ENCODE measurements around the gene TES. TPM values are rescaled to one million over a fixed set of nuclear protein-coding genes. Genes with fewer than 3 reads are reported as not detected.

Gene TES
- polyA plus RNA-seq (142 to 187 TPM (median 173 TPM) in 3 replicates), polyA minus RNA-seq (78.7 to 141 TPM (median 137 TPM) in 3 replicates)
- 123 TPM for polyA plus RNA-seq (2011; ENCODE audit: low read depth)
- 103 and 173 TPM in 2 replicates for polyA plus RNA-seq (2011; cell fraction: cytosol; rRNA removed)
- 185 and 224 TPM in 2 replicates for polyA plus RNA-seq (2011; cell fraction: nucleus; rRNA removed)
- polyA plus RNA-seq (2012; ENCODE audit: low replicate concordance): 78.6 and 92.7 TPM in 2 replicates
- 104 TPM for polyA minus RNA-seq (2011; cell fraction: cytosol; rRNA and poly(A)+ RNA removed)
- polyA minus RNA-seq (2011; cell fraction: nucleus; rRNA and poly(A)+ RNA removed): 112 and 181 TPM in 2 replicates

GRCh38 chr7:116210345-116211005 is at the start of gene TES:
TES (plus strand) TSS chr7:116210539; CDS start chr7:116210708, 169 bp downstream.
- Histone ChIP-seq H4K20me1 (ENCODE audit: control insufficient read depth, extremely low read depth, insufficient read depth, low read length) (peaks cover 7% of the 10 kb centered on the region), H3K4me1 (ENCODE audit: control insufficient read depth, extremely low read depth, insufficient read depth, low read length) (peaks cover 25% of the 10 kb centered on the region), H3K4me2 (ENCODE audit: control insufficient read depth, extremely low read depth, insufficient read depth, low read depth, low read length) (peak within 1 kb of the TSS; percentile 86), H3K9ac (ENCODE audit: control insufficient read depth, extremely low read depth, insufficient read depth, low read length) (peak within 1 kb of the TSS; percentile 94), H3K27me3 (ENCODE audit: control insufficient read depth, extremely low read depth, insufficient read depth, low read length) (no peaks in the 10 kb centered on the region), H3K4me3 (ENCODE audit: control insufficient read depth in 2 of 3, extremely low read depth in 1 of 3, insufficient read depth in 2 of 3, low read depth in 1 of 3, low read length in 3 of 3) (peak within 1 kb of the TSS; percentile 70 to 95 (median 85)), H3K79me2 (ENCODE audit: control insufficient read depth, insufficient read depth, low read length) (peaks cover 47% of the 10 kb centered on the region), H3K9me1 (ENCODE audit: control insufficient read depth, extremely low read depth, insufficient read depth, low read length) (no peaks in the 10 kb centered on the region), H3K9me3 (ENCODE audit: control insufficient read depth, low read depth, low read length) (no peaks in the 10 kb centered on the region), H2AFZ (ENCODE audit: control insufficient read depth, low read length) (peak within 1 kb of the TSS; percentile 72), H3K27ac (ENCODE audit: control insufficient read depth, insufficient read depth, low read length) (peak within 1 kb of the TSS; percentile 96), H3K36me3 (ENCODE audit: control insufficient read depth in 2 of 2, extremely low read depth in 1 of 2, insufficient read depth in 2 of 2, low read length in 2 of 2) (peaks cover 0 to 3% of the 10 kb centered on the region in 2 experiments)
- FAIRE-seq (no peak), DNase-seq (ENCODE audit: low read depth, low spot score) (no peak)
- dilution Hi-C loops (cut with MboI; ENCODE audit: extremely low pct_ligation_motif_present, low sequenced_read_pairs): no loop called here
- TF ChIP-seq CTCF (optimal IDR thresholded peaks at IDR 0.05 in 1 of 3, IDR thresholded peaks at IDR 0.05 in 1 of 3, conservative IDR thresholded peaks at IDR 0.05 in 1 of 3; ENCODE audit: extremely low read depth in 1 of 3, insufficient read depth in 2 of 3, low read length in 3 of 3): no peak
- no peak for TF ChIP-seq EZH2 (IDR thresholded peaks at IDR 0.05; ENCODE audit: low read length)

- H3K9ac ChIP-seq (ENCODE audit: control insufficient read depth, extremely low read depth, insufficient read depth, low read length): no peak overlapping the region
- H2AFZ ChIP-seq (ENCODE audit: control insufficient read depth, low read length): peak overlapping the region; percentile 38
- H3K4me3 ChIP-seq (ENCODE audit: control insufficient read depth in 2 of 3, extremely low read depth in 1 of 3, insufficient read depth in 2 of 3, low read depth in 1 of 3, low read length in 3 of 3): no peak overlapping the region
- no peaks in the 10 kb centered on the region for H3K36me3 ChIP-seq (ENCODE audit: control insufficient read depth in 2 of 2, extremely low read depth in 1 of 2, insufficient read depth in 2 of 2, low read length in 2 of 2)
- no peaks in the 10 kb centered on the region for H3K79me2 ChIP-seq (ENCODE audit: control insufficient read depth, insufficient read depth, low read length)
- H3K9me1 ChIP-seq (ENCODE audit: control insufficient read depth, extremely low read depth, insufficient read depth, low read length): no peaks in the 10 kb centered on the region
- H3K4me1 ChIP-seq (ENCODE audit: control insufficient read depth, extremely low read depth, insufficient read depth, low read length): no peaks in the 10 kb centered on the region
- FAIRE-seq (no peak), DNase-seq (ENCODE audit: low read depth, low spot score) (no peak)
- H3K27ac ChIP-seq (ENCODE audit: control insufficient read depth, insufficient read depth, low read length): no peak overlapping the region
- no peaks in the 10 kb centered on the region for H4K20me1 ChIP-seq (ENCODE audit: control insufficient read depth, extremely low read depth, insufficient read depth, low read length)
- no peak overlapping the region for H3K4me2 ChIP-seq (ENCODE audit: control insufficient read depth, extremely low read depth, insufficient read depth, low read depth, low read length)
- dilution Hi-C loops (cut with MboI; ENCODE audit: extremely low pct_ligation_motif_present, low sequenced_read_pairs): no loop called here
- no peaks in the 10 kb centered on the region for H3K9me3 ChIP-seq (ENCODE audit: control insufficient read depth, low read depth, low read length)
- no peak for TF ChIP-seq CTCF (optimal IDR thresholded peaks at IDR 0.05 in 1 of 3, IDR thresholded peaks at IDR 0.05 in 1 of 3, conservative IDR thresholded peaks at IDR 0.05 in 1 of 3; ENCODE audit: extremely low read depth in 1 of 3, insufficient read depth in 2 of 3, low read length in 3 of 3)
- no peak for TF ChIP-seq EZH2 (IDR thresholded peaks at IDR 0.05; ENCODE audit: low read length)
- H3K27me3 ChIP-seq (ENCODE audit: control insufficient read depth, extremely low read depth, insufficient read depth, low read length): no peaks in the 10 kb centered on the region
Observed at GRCh38 chr7:116161728-116162127, 48.6 kb upstream of the TES start.
